Suprapubic skin (tissue), 4 donors: ENCODE measurements around the gene CILP. TPM values are rescaled to one million over a fixed set of nuclear protein-coding genes. Genes with fewer than 3 reads are reported as not detected.

Experiments
- DNase-seq, 2 donors: peaks; one replicate each; pipeline ENCODE4 v3.0.0-alpha.2; 2019; ENCODE audit warnings: low spot score in 2 of 2
- H3K27ac ChIP-seq: fragments of 200-600 bp; sonication (generic); one replicate; pipeline ENCODE4 v1.5.1; 2019
- H3K27me3 ChIP-seq: fragments of 200-600 bp; sonication (generic); one replicate; pipeline ENCODE4 v1.5.1; 2019
- H3K36me3 ChIP-seq: fragments of 200-600 bp; sonication (generic); one replicate; pipeline ENCODE4 v1.5.1; 2019
- H3K4me1 ChIP-seq: fragments of 200-600 bp; sonication (generic); one replicate; pipeline ENCODE4 v1.5.1; 2019
- H3K4me3 ChIP-seq: fragments of 200-600 bp; sonication (generic); one replicate; pipeline ENCODE4 v1.5.1; 2019; ENCODE audit warnings: mild to moderate bottlenecking
- H3K9me3 ChIP-seq: fragments of 200-600 bp; sonication (generic); one replicate; pipeline ENCODE4 v1.5.1; 2019
- EP300 ChIP-seq: sonication (generic); formaldehyde crosslinking; IDR thresholded peaks from one replicate; pipeline ENCODE4 v1.6.1; 2017; ENCODE audit warnings: antibody characterized with exemption
- POLR2A ChIP-seq, 2 donors: fragments of 450-650 bp; IDR thresholded peaks; one replicate each; pipeline ENCODE4 v1.6.1; 2017; ENCODE audit warnings: antibody characterized with exemption in 2 of 2, mild to moderate bottlenecking in 2 of 2, moderate library complexity in 2 of 2
- POLR2AphosphoS5 ChIP-seq, 3 donors: sonication (generic); formaldehyde crosslinking; IDR thresholded peaks; one replicate each; pipeline ENCODE4 v1.6.1; 2017; ENCODE audit warnings: antibody characterized with exemption in 3 of 3
- WGBS: methylation state at CpG from one replicate; pipeline ENCODE4 v1.1.5; 2018; 5-methylcytosine and 5-hydroxymethylcytosine counted together
- total RNA-seq, 4 donors: library from RNA; depleted of rRNA; stranded (reverse); fragments of >200 nt; gene quantifications; one replicate each; pipeline ENCODE4 v1.1.0, GENCODE V29; 2016
- TF ChIP-seq, protein P1 (sequence below), 2 donors: fragments of 200-600 bp in 1 of 2; fragments of 450-650 bp in 1 of 2; sonication (generic) in 1 of 2; IDR thresholded peaks; one replicate each; pipeline ENCODE4 v1.5.1; 2016 to 2019; ENCODE audit warnings: antibody characterized with exemption in 2 of 2, mild to moderate bottlenecking in 1 of 2, moderate library complexity in 1 of 2

CILP gene
- total RNA-seq, 4 donors from 2014 or later = 2.7 to 15.2 (median 11.3) TPM

DNA sequence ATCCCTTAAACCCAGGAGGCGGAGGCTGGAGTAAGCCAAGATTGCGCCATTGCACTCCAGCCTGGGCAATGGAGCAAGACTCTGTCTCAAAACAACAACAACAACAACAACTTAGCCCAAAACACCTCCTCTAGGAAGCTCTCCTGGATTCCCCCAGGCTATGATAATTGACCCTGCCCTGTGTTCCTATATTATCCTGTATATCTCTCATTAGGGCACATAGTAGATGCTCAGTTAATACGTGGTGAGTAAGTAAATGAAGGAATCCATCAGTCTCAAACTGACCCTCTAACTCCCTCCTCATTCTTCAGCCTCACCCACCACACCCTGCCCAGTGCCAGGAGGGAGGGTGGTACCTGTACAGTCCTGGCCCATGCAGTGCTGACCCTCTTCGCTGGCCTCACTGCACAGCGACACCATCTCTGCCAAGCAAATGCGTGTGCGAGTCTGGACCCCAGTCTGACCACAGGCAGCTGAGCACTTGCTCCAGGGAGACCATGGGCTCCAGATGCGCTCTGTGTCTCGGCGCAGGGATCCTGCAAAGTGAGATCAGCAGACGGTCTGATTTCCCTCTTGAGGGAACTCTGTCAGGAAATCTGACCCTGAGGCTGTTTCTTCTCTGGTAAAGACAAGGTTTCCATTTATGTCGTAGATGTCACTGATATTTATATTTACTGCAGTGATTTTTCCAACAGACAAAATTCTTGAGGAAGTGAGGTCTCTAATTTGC, 6.2 kb downstream of the CILP start:
- TF ChIP-seq, protein P1, sequence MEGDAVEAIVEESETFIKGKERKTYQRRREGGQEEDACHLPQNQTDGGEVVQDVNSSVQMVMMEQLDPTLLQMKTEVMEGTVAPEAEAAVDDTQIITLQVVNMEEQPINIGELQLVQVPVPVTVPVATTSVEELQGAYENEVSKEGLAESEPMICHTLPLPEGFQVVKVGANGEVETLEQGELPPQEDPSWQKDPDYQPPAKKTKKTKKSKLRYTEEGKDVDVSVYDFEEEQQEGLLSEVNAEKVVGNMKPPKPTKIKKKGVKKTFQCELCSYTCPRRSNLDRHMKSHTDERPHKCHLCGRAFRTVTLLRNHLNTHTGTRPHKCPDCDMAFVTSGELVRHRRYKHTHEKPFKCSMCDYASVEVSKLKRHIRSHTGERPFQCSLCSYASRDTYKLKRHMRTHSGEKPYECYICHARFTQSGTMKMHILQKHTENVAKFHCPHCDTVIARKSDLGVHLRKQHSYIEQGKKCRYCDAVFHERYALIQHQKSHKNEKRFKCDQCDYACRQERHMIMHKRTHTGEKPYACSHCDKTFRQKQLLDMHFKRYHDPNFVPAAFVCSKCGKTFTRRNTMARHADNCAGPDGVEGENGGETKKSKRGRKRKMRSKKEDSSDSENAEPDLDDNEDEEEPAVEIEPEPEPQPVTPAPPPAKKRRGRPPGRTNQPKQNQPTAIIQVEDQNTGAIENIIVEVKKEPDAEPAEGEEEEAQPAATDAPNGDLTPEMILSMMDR (IDR thresholded peaks at IDR 0.05) = no peak
- no peak for TF ChIP-seq POLR2AphosphoS5 (IDR thresholded peaks at IDR 0.05)
- TF ChIP-seq EP300 = no peak
- no peak for TF ChIP-seq POLR2A (IDR thresholded peaks at IDR 0.05)
- Histone ChIP-seq H3K9me3 (no peaks in the 10 kb centered on the region), H3K4me3 (no peak overlapping the region), H3K4me1 (peaks cover 3% of the 10 kb centered on the region), H3K36me3 (no peaks in the 10 kb centered on the region), H3K27me3 (no peaks in the 10 kb centered on the region), H3K27ac (no peak overlapping the region)
- WGBS = 85% methylated on average over 12 of the region's 12 CpGs
- no peak for DNase-seq

DNA sequence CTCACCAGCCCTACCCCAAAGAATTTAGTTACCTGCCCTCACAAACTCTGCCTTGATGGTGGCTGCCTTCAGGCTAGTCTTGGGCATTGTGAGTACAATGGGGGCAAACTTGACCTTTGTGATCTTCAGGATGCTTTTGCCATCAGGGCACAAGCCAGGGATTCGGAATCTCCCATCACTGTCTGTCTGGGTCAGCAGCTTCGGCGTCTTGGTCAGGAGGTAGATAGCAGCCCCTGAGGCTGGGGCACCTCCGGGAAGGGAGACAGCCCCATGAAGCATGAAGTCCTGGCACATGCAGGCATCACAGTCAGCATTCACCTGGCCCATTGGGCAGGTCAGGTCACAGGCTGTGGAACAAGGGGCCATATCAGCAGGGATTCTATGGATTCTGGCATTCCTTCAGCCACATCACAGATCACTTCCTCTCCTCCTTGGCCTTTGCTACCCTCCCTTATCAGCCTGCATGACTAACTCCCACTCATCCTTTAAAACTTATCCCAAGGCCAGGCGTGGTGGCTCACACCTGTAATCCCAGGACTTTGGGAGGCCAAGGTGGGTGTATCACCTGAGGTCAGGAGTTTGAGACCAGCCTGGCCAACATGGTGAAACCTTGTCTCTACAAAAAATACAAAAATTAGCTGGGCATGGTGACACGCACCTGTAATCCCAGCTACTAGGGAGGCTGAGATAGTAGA, 6.9 kb downstream of the CILP start:
- WGBS = 92% methylated on average over 6 of the region's 6 CpGs
- no peak for DNase-seq
- Histone ChIP-seq H3K4me3 (no peak overlapping the region), H3K36me3 (no peaks in the 10 kb centered on the region), H3K9me3 (no peaks in the 10 kb centered on the region), H3K27me3 (no peaks in the 10 kb centered on the region), H3K4me1 (no peaks in the 10 kb centered on the region), H3K27ac (no peak overlapping the region)
- TF ChIP-seq, protein P1 (IDR thresholded peaks at IDR 0.05) = no peak
- TF ChIP-seq POLR2A (IDR thresholded peaks at IDR 0.05) = no peak
- no peak for TF ChIP-seq POLR2AphosphoS5 (IDR thresholded peaks at IDR 0.05)
- TF ChIP-seq EP300 = no peak

DNA sequence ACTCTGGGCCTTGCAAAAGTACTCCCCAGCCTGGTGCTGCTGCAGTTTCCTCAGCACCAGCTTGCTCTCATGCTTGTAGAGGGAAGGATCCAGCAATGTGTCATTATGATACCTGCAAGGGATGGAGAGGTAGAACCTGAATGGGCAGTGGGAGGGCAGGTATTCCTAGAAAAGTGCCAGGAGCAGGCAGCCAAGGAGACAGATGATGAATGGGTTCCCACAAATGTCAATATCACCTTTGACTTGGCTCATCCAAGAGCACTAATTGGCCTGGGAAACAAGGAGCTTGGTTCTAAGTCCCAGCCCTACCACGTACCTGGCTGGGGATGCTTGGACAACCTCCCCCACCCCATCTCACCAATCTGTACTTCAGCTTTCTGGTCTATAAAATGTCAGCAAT, 9.4 kb downstream of the CILP start:
- no peak overlapping the region for H3K27ac ChIP-seq
- DNase-seq = no peak
- no peaks in the 10 kb centered on the region for H3K9me3 ChIP-seq
- TF ChIP-seq POLR2A (IDR thresholded peaks at IDR 0.05) (no peak), POLR2AphosphoS5 (IDR thresholded peaks at IDR 0.05) (no peak), EP300 (no peak)
- TF ChIP-seq, protein P1 (IDR thresholded peaks at IDR 0.05) = no peak
- no peaks in the 10 kb centered on the region for H3K4me1 ChIP-seq
- peaks cover 5% of the 10 kb centered on the region for H3K36me3 ChIP-seq
- H3K4me3 ChIP-seq = no peak overlapping the region
- WGBS = 72% methylated on average over 1 of the region's 1 CpG
- no peaks in the 10 kb centered on the region for H3K27me3 ChIP-seq

DNA sequence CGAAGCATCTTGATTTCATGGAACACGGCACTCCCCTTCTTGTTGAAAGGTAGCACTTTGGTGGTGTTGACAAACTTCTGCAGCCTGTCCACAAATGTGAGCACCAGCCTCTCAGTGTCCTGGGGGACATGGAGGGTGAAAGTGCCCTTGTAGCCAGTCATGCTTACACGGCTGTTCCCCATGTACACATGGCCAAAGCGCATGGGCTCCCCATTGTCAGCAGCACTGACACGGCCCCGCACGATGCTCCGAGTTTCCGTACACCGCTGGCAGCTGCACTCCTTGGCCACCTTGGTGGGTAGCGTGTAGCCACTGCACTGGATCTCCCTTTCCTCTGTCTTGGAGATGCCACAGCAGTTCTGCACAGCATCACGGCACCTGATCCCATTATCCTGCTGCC, 12.7 kb downstream of the CILP start:
- TF ChIP-seq POLR2A (IDR thresholded peaks at IDR 0.05) = no peak
- TF ChIP-seq, protein P1 (IDR thresholded peaks at IDR 0.05) = no peak
- no peak for TF ChIP-seq EP300
- no peak for TF ChIP-seq POLR2AphosphoS5 (IDR thresholded peaks at IDR 0.05)
- peaks cover 5% of the 10 kb centered on the region for H3K36me3 ChIP-seq
- H3K4me1 ChIP-seq = peaks cover 7% of the 10 kb centered on the region
- no peak overlapping the region for H3K27ac ChIP-seq
- no peaks in the 10 kb centered on the region for H3K27me3 ChIP-seq
- no peaks in the 10 kb centered on the region for H3K9me3 ChIP-seq
- no peak overlapping the region for H3K4me3 ChIP-seq
- DNase-seq = no peak
- 99% methylated on average over 12 of the region's 12 CpGs for WGBS

DNA sequence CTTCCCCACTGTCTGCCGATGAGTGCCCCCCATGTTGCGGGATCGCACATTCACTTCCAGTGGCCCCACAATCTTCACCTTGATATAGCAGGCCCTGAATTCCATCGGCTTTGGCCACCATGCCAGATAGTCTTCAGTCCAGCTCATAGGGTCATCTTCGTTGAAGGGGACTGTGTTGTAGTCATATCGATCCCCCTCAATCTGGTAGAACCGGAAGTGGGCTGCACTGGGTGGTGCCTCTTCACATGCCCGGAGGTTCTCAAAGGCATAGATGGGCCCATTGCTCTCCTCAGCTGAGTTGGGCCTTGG, 14.0 kb downstream of the CILP start:
- no peak for TF ChIP-seq EP300
- TF ChIP-seq POLR2AphosphoS5 (IDR thresholded peaks at IDR 0.05) = no peak
- TF ChIP-seq, protein P1 (IDR thresholded peaks at IDR 0.05) = no peak
- no peak for TF ChIP-seq POLR2A (IDR thresholded peaks at IDR 0.05)
- peaks cover 5% of the 10 kb centered on the region for H3K36me3 ChIP-seq
- H3K27me3 ChIP-seq = no peaks in the 10 kb centered on the region
- H3K4me3 ChIP-seq = no peak overlapping the region
- H3K27ac ChIP-seq = no peak overlapping the region
- H3K9me3 ChIP-seq = no peaks in the 10 kb centered on the region
- DNase-seq = no peak
- peaks cover 7% of the 10 kb centered on the region for H3K4me1 ChIP-seq
- WGBS = 60% methylated on average over 1 of the region's 8 CpGs
